Mucosa of stomach (tissue), 1 donor: ENCODE results near the gene KCNJ8.

ENCODE experiments used
- H3K27me3 ChIP-seq: one replicate; pipeline ENCODE4 v1.7.0; 2013; ENCODE audit warnings: mild to moderate bottlenecking, low read length; ENCODE audit not compliant: control insufficient read depth, insufficient read depth
- H3K36me3 ChIP-seq: one replicate; pipeline ENCODE4 v1.7.0; 2013; ENCODE audit warnings: low read length; ENCODE audit not compliant: control insufficient read depth, insufficient read depth
- H3K4me1 ChIP-seq: one replicate; pipeline ENCODE4 v1.7.0; 2013; ENCODE audit warnings: mild to moderate bottlenecking, low read length; ENCODE audit not compliant: control insufficient read depth, insufficient read depth
- H3K4me3 ChIP-seq: one replicate; pipeline ENCODE4 v1.7.0; 2013; ENCODE audit warnings: low read length
- H3K9ac ChIP-seq: one replicate; pipeline ENCODE4 v1.7.0; 2013; ENCODE audit warnings: mild to moderate bottlenecking, low read length, moderate library complexity
- H3K9me3 ChIP-seq: one replicate; pipeline ENCODE4 v1.7.0; 2013; ENCODE audit warnings: mild to moderate bottlenecking, low read length, moderate library complexity; ENCODE audit not compliant: control insufficient read depth
- donor health status: Pancreatic carcinoma.

The KCNJ8 gene

DNA sequence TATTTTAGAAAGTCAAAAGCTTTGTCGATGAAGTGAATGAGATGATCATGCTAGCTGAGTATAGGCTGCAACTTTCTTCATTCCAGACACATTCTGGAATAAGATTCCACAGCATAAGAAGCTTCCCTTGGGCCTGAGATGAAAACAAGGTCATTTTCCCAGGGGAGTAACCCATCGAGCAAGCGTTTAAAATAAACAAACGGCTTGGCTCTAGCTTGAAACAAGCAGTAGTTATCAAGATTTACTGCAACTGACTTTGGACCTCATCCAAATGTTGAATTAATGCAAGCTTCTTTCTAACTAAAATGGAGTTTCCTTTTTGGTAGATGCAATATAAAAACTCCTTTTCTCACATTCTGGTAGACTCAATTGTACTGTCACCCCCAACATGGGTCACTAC, 23.0 kb downstream of the KCNJ8 start:
- Histone ChIP-seq H3K4me3 (no peak overlapping the region), H3K9ac (no peak overlapping the region), H3K4me1 (peaks cover 6% of the 10 kb centered on the region), H3K36me3 (no peaks in the 10 kb centered on the region), H3K27me3 (no peaks in the 10 kb centered on the region), H3K9me3 (no peaks in the 10 kb centered on the region)

DNA sequence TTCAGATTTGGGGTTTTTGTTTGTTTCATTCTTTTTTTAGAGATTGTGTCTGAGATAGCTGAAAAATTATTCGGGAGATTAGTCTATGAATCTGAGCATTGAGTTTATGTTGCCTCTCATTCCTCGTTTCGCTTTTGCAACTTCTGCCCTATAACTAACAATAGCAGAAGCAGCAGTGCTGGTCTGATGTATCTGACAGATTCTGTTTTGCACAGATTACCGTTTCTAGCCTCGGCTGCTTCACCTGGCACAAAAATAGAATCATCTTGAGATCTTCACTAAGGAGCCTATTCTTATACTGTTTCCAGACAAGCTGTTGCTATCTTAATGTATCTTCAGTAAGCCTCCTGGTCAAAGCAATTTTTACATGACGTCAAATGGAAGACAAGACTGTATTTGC, 29.2 kb downstream of the KCNJ8 start:
- H3K4me1 ChIP-seq, result no peaks in the 10 kb centered on the region
- H3K27me3 ChIP-seq, result no peaks in the 10 kb centered on the region
- H3K36me3 ChIP-seq, result no peaks in the 10 kb centered on the region
- no peak overlapping the region for H3K4me3 ChIP-seq
- H3K9me3 ChIP-seq, result no peaks in the 10 kb centered on the region
- no peak overlapping the region for H3K9ac ChIP-seq

DNA sequence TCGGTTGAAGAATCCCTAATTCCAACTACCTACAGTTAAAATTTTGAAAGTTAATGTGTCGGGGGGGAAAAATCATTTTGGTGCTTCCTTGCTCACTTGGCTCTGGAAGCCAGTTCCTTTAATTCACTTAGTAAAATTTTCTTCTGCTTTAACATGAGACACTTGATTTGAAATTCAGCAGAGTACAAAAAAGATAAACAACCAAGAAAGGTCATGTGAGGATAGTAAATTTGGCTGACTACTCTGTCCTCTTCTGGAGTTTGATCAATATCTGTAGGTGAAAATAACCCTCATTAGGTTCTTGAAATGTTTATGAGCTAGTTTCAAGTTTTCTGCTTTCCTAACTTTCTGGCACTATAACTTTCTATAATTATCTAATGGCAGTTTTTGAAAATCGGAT, 43.4 kb downstream of the KCNJ8 start:
- H3K36me3 ChIP-seq, result no peaks in the 10 kb centered on the region
- H3K9ac ChIP-seq, result no peak overlapping the region
- no peak overlapping the region for H3K4me3 ChIP-seq
- H3K9me3 ChIP-seq, result no peaks in the 10 kb centered on the region
- no peaks in the 10 kb centered on the region for H3K27me3 ChIP-seq
- H3K4me1 ChIP-seq, result no peaks in the 10 kb centered on the region

DNA sequence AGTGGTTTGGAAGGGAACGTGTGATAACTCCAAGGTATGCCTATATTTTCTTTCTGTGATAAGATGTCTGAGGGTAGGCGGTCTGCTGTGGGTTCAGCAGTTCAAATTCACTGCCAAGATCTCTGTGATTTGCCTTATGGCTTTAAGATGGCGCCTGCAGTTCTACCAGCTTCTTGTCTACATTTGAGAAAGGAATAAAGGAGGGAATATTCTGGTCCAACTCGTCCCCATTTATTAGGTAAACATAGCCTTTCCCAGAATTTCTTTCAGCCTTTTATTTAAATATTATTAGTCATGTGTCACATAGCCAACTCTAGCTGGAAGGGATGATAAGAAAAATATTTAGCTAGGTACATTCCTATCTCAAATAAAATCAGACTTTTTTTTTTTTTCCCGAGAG, 48.8 kb downstream of the KCNJ8 start:
- Histone ChIP-seq H3K36me3 (no peaks in the 10 kb centered on the region), H3K9me3 (no peaks in the 10 kb centered on the region), H3K9ac (no peak overlapping the region), H3K27me3 (no peaks in the 10 kb centered on the region), H3K4me1 (no peaks in the 10 kb centered on the region), H3K4me3 (no peak overlapping the region)

DNA sequence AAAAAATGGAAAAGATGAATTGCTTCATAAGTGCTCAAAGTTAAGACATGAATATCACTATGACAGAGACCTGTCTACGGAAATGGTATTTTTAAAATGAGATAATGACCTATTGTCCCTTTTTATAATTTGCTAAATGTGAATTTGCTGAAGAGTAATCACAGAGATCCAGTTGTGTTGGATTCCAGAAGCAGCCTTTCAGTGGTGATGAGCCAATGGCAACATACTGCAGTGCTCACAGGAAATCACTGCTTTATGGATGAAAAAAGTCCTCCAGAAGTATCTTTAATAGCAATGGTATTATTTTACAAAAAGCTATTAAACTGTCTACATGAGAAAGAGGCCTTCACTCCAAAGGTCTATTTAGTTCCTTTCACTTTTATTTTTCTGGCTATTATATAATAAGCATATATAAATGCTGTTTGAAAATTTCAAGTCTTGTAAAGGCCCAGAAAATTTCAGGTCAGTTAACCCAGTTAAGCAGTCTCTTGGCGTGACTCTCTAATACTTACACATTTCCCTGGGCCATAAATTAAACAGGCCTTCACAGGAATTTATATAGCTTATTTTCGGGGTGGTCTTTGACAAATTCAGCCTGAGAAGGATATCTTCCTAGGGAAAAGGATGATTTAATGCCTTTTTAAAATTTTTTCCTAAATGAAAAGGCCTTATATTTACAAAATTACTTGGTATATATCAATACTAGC, 55.4 kb downstream of the KCNJ8 start:
- no peaks in the 10 kb centered on the region for H3K27me3 ChIP-seq
- no peaks in the 10 kb centered on the region for H3K36me3 ChIP-seq
- no peak overlapping the region for H3K9ac ChIP-seq
- H3K9me3 ChIP-seq, result no peaks in the 10 kb centered on the region
- no peaks in the 10 kb centered on the region for H3K4me1 ChIP-seq
- no peak overlapping the region for H3K4me3 ChIP-seq

DNA sequence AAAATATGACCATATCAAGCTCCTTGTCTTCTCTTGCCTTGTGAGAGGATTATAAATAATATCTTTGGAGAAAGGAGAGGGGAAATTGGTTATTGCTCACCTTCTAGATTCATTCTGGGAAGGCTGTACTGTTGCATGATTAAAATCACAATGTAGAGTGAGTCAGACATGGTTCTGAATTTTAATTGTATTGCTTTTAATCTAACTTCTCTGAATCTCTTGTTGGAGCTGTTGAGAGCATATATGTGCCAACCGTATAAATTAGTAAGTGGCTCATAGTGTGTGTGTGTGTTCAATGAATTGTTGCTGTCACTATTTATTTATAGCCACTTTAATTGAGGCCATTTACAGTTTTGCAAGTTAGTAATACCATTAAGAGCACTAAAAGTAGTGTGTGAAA, 56.1 kb downstream of the KCNJ8 start:
- H3K9ac ChIP-seq, result no peak overlapping the region
- H3K4me3 ChIP-seq, result no peak overlapping the region
- H3K4me1 ChIP-seq, result no peaks in the 10 kb centered on the region
- no peaks in the 10 kb centered on the region for H3K9me3 ChIP-seq
- no peaks in the 10 kb centered on the region for H3K27me3 ChIP-seq
- no peaks in the 10 kb centered on the region for H3K36me3 ChIP-seq

DNA sequence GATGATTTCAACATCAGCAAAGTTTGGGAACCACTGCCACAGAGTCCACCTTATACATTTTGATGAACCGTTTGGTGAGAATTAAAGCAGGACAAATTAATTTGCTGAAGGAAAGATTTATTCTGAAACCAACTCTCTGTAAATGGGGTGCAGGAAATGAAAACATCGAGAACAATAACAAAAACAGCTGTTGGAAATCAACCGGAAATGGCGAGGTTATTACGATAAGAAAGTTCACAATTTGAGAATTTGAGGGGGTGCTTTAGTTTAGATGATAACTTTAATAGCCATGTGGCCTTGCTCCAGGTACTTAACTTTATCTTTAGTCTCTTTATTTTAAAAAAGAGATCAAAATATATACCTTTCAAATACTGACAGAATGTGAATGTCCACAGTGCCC, 56.7 kb downstream of the KCNJ8 start:
- no peaks in the 10 kb centered on the region for H3K36me3 ChIP-seq
- no peaks in the 10 kb centered on the region for H3K27me3 ChIP-seq
- H3K9me3 ChIP-seq, result no peaks in the 10 kb centered on the region
- no peak overlapping the region for H3K4me3 ChIP-seq
- no peaks in the 10 kb centered on the region for H3K4me1 ChIP-seq
- H3K9ac ChIP-seq, result no peak overlapping the region

DNA sequence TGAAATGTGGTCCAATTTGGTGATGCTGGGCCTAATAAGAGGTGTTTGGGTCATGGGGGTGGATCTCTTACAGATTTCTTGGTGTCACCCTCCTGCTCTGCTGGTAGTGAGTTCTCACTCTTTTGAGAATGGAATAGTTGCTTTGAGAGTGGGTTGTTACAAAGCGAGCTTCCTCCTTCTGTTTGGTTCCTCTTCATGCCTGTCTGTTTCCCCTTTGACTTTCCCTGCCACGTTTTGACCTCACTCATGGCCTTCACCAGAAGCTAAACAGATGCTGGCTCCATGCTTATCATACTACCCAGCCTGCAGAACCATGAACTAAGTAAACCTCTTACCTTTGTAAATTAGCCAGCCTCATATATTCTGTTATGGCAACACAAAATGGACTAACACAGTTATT, 59.1 kb downstream of the KCNJ8 start:
- Histone ChIP-seq H3K36me3 (no peaks in the 10 kb centered on the region), H3K4me3 (no peak overlapping the region), H3K9me3 (no peaks in the 10 kb centered on the region), H3K9ac (no peak overlapping the region), H3K4me1 (no peaks in the 10 kb centered on the region), H3K27me3 (no peaks in the 10 kb centered on the region)
